Osteoblast (primary cell): ENCODE measurements around the gene HEXIM1. TPM values are rescaled to one million over a fixed set of nuclear protein-coding genes. Genes with fewer than 3 reads are reported as not detected.

Source experiments
- DNase-seq: peaks from one replicate; pipeline ENCODE4 v3.0.0; 2011; ENCODE audit warnings: low spot score, mixed read lengths; ENCODE audit not compliant: insufficient read length; ENCODE audit errors: missing footprints
- H2AFZ ChIP-seq: 2 replicates; pipeline ENCODE4 v1.6.0; 2011; ENCODE audit warnings: mild to moderate bottlenecking, low read length
- H3K27ac ChIP-seq: 2 replicates; pipeline ENCODE4 v1.5.1; 2011; ENCODE audit warnings: mild to moderate bottlenecking, low read depth, low read length, moderate library complexity
- H3K27me3 ChIP-seq: 2 replicates; pipeline ENCODE4 v1.6.0; 2012; ENCODE audit warnings: mild to moderate bottlenecking, control low read depth, inconsistent platforms, low read length, moderate library complexity; ENCODE audit not compliant: insufficient read depth
- H3K36me3 ChIP-seq: 2 replicates; pipeline ENCODE4 v1.5.1; 2011; ENCODE audit warnings: mild to moderate bottlenecking, low read length, control low read depth, moderate library complexity; ENCODE audit not compliant: insufficient read depth
- H3K4me1 ChIP-seq: 2 replicates; pipeline ENCODE4 v1.5.1; 2011; ENCODE audit warnings: mild to moderate bottlenecking, low read length, control low read depth, moderate library complexity; ENCODE audit not compliant: insufficient read depth
- H3K4me2 ChIP-seq: 2 replicates; pipeline ENCODE4 v1.6.0; 2011; ENCODE audit warnings: mild to moderate bottlenecking, low read length; ENCODE audit not compliant: insufficient read depth
- H3K4me3 ChIP-seq: fragments of 200-600 bp; sonication (generic); 3 replicates; pipeline ENCODE4 v1.5.1; 2012; ENCODE audit warnings: mild to moderate bottlenecking, low read length, inconsistent platforms; ENCODE audit not compliant: insufficient read depth
- H3K79me2 ChIP-seq: 2 replicates; pipeline ENCODE4 v1.6.0; 2012; ENCODE audit warnings: mild to moderate bottlenecking, low read length, control low read depth, inconsistent platforms; ENCODE audit not compliant: insufficient read depth
- H3K9me3 ChIP-seq: 2 replicates; pipeline ENCODE4 v1.5.1; 2011; ENCODE audit warnings: low read depth, low read length, control low read depth
- H4K20me1 ChIP-seq: 2 replicates; pipeline ENCODE4 v1.6.0; 2012; ENCODE audit warnings: mild to moderate bottlenecking, low read length, control low read depth; ENCODE audit not compliant: insufficient read depth
- total RNA-seq: library from RNA; depleted of rRNA; stranded (reverse); fragments of >200 nt; gene quantifications from 2 replicates; pipeline ENCODE4 v1.2.3, GENCODE V29; 2012
- TF ChIP-seq, protein P1 (sequence below): IDR thresholded peaks from 2 replicates; pipeline ENCODE4 v1.5.1; 2011; ENCODE audit warnings: mild to moderate bottlenecking, low read depth, low read length, moderate library complexity; ENCODE audit errors: extremely low read depth

Gene HEXIM1
- total RNA-seq, 1 donor: 10.9 TPM

DNA sequence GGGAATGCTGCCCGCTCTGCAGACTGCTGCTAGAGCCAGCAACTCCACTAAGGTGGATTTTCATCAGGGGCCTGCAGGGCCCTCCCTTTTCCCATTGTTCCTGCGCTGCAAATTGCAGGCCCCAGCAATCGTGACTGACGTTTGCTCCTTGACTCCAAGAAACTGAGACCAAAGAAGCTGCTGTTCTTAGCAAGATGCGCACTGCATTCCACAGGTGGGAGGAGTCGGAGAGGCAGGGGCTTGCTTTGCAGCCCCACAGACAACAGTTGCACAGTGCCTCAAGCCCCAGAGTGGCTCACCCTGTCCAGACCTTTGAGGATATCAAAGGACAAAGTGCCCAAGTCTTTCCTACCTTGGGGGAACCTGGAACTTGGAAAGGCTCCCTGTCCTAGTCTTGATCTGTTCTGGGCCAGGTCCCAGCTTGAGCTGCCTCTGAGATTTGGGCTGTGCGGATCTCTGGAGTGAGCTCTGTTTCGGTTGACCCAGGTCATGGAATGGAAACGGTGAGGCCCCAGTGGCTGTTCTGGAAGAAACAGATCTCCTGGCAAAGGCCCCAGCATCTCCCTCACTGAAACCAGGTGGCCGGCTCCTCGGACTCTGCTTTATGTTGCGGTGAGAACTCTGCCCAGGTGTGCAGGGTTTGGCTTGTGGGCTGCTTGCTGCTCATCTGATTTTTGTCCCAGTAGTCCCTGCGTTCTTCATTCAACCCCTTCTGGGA lies 40.8 kb upstream of the HEXIM1 start:
- H3K36me3 ChIP-seq: peaks cover 61% of the 10 kb centered on the region
- peak; percentile 73 for DNase-seq

DNA sequence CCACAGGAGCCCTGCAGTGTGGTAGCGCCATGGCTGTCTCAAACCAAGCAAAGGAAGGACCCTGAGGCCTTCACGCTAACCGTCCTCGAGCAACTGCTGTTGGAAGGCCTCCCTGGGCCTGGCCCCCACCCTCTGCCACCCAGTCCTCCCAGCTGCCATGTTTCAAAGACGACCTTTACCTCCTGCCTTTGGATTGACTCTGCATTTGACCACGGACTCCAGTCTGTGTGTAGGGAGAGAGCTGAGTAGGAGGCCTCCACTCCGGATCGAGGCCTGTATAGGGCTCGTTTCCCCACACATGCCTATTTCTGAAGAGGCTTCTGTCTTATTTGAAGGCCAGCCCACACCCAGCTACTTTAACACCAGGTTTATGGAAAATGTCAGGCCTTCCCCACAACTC lies 40.2 kb upstream of the HEXIM1 start:
- Histone ChIP-seq H3K79me2 (peaks cover 9% of the 10 kb centered on the region), H3K4me2 (no peak overlapping the region), H3K9me3 (no peaks in the 10 kb centered on the region), H3K4me1 (no peaks in the 10 kb centered on the region), H3K4me3 (no peak overlapping the region), H3K27me3 (no peaks in the 10 kb centered on the region), H2AFZ (no peak overlapping the region), H3K27ac (no peak overlapping the region), H4K20me1 (peaks cover 11% of the 10 kb centered on the region), H3K36me3 (peaks cover 55% of the 10 kb centered on the region)
- TF ChIP-seq, protein P1, sequence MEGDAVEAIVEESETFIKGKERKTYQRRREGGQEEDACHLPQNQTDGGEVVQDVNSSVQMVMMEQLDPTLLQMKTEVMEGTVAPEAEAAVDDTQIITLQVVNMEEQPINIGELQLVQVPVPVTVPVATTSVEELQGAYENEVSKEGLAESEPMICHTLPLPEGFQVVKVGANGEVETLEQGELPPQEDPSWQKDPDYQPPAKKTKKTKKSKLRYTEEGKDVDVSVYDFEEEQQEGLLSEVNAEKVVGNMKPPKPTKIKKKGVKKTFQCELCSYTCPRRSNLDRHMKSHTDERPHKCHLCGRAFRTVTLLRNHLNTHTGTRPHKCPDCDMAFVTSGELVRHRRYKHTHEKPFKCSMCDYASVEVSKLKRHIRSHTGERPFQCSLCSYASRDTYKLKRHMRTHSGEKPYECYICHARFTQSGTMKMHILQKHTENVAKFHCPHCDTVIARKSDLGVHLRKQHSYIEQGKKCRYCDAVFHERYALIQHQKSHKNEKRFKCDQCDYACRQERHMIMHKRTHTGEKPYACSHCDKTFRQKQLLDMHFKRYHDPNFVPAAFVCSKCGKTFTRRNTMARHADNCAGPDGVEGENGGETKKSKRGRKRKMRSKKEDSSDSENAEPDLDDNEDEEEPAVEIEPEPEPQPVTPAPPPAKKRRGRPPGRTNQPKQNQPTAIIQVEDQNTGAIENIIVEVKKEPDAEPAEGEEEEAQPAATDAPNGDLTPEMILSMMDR: no peak
- peak; percentile 78 for DNase-seq

More for the DNA sequence above, 40.8 kb upstream of the HEXIM1 start:
- Histone ChIP-seq H3K27me3 (no peaks in the 10 kb centered on the region), H3K4me3 (no peak overlapping the region), H3K79me2 (peaks cover 9% of the 10 kb centered on the region), H4K20me1 (peaks cover 11% of the 10 kb centered on the region), H3K4me1 (no peaks in the 10 kb centered on the region), H2AFZ (no peak overlapping the region), H3K9me3 (no peaks in the 10 kb centered on the region), H3K27ac (no peak overlapping the region), H3K4me2 (no peak overlapping the region)
- TF ChIP-seq, protein P1: no peak

DNA sequence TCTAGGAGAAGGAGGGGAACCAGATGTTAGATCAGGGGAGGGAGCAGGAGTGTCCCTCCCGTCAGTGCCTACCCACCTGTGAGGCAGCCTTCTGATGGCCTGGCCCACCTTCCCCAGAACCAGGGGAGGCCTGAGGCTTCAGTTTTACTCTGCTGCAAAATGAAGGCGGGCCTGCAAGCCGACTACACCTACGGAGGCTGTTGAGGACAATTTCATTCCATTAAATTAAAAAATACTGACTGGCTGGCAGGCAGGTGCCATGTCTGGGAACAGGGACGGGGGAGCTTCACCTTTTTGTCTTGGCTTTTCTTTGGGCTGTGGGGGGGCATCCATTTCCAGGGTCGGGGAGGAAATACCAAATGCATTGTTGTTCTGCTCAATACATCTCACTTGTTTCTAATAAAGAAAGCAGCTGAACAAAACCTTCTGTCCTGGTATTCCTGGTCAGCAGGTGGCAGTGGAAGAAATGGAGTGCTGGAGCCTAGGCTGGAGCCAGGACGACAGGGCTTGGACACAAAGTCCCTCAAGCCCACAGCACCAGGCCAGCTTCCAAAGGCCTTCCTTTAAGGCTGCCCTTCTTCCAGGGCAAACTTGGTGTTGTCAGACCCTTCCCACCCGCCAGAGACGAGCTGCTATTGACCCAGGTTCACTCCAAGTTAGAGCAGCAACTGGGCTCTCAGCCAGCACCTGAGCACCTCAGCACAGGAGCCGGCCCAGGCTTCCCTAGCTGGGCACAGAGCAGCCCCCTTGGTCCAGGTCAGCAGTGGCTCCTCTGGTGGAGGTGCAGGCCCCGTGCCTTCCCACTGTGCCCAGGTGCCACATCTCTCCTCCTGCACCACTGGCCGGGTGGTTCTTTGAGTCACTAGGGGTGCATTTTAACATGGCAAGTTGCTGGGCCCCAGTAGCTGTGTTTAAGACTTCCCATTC lies 39.4 kb upstream of the HEXIM1 start:
- H3K9me3 ChIP-seq: no peaks in the 10 kb centered on the region
- peaks cover 9% of the 10 kb centered on the region for H3K79me2 ChIP-seq
- TF ChIP-seq, protein P1: no peak
- no peak overlapping the region for H2AFZ ChIP-seq
- no peaks in the 10 kb centered on the region for H3K27me3 ChIP-seq
- H3K4me2 ChIP-seq: no peak overlapping the region
- DNase-seq: peak; percentile 73
- H3K4me1 ChIP-seq: no peaks in the 10 kb centered on the region
- H3K36me3 ChIP-seq: peaks cover 47% of the 10 kb centered on the region
- no peak overlapping the region for H3K4me3 ChIP-seq
- H3K27ac ChIP-seq: no peak overlapping the region
- H4K20me1 ChIP-seq: peaks cover 11% of the 10 kb centered on the region
